Right lung (tissue), 5 donors: ENCODE results near the gene KRT76. TPM values are rescaled to one million over a fixed set of nuclear protein-coding genes. Genes with fewer than 3 reads are reported as not detected.
"Not testable (repeated sequence)": the region's sequence is repeated elsewhere in the genome, so short reads cannot be mapped to it uniquely, and the experiment has no call there.

ENCODE experiments used
- DNase-seq, 2 donors: peaks; one replicate each; pipeline ENCODE4 v3.0.0-alpha.2; 2013
- polyA plus RNA-seq, 5 donors: library from polyadenylated mRNA; unstranded; fragments of 120-200 nt; gene quantifications; one replicate each; pipeline versions ENCODE4 v1.2.1 to v1.2.3, GENCODE V29; 2013; ENCODE audit warnings: inconsistent platforms in 1 of 5, low replicate concordance in 1 of 5; ENCODE audit not compliant: insufficient read length in 5 of 5, insufficient read depth in 1 of 5

The KRT76 gene
- polyA plus RNA-seq, 5 donors: not detected

DNA sequence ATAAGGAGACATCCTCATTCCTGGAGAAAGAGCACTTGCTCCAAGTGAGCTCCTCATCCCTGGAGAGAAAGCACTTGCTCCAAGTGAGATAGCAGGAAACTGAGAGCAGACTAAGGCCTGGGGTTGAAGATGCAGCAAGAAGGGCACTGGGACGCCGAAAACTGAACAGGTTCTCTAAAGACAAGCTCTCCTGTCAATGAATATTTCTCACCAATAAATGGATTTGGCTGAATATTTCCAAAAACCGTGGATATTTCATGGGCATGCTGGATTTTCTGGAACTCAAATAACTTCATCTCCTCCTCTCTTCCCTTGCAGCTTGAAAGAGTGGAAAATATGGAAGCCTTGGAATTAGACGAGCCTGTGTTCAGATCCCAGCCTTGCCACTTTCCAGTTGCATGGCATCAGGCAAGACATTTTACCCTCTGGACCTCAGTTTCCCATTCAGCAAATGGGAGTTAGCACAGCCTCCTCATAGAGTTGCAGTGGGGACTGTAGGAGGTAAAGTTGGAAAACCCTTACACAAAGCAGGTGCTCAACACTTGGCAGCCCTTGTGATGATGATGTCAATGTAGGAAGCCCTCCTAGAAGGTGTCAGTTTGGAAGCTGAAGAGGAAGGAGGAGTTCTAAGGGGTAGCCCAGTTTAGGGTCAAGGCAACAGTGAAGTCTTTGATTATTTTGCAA, 4.4 kb upstream of the KRT76 start:
- DNase-seq: no peak

DNA sequence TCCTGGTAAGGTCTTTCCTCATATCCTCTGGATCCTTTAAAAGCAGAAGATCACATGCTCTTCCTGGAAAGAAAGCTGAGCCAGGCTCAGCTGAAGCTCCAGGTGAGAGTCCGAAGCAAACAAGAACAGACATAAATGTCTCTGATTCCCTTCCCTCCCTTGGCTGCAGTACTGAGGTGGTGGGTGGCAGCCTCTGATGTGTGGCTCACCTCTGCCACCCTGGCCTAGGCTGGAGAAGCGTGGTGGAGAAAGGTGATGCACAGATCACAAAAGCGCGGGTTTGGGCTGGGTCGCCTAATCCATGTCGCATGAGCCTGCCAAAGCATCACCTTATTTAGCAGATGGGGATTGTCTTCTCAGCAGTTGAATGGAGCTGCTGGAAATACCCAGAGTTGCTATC, 2.8 kb upstream of the KRT76 start:
- no peak for DNase-seq

DNA sequence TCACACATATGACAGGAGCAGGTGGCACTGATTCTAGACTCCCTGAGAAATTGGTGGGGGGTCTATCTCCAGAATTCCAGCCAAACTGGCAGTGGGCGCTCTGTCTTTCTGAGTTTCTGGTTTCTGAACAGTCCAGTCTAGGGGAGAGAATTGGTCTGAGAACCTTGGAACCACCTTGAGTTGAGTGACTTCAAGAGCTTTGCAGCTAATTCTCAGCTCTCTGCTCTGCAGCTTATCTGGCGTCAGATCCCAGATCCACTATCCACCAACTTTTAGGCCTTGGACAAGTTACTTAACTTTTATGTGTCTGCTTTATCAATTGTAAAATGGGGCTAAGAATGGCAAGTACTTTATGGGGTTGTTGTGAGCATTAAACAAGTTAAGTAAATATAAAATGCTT, 1.7 kb upstream of the KRT76 start:
- no peak for DNase-seq

DNA sequence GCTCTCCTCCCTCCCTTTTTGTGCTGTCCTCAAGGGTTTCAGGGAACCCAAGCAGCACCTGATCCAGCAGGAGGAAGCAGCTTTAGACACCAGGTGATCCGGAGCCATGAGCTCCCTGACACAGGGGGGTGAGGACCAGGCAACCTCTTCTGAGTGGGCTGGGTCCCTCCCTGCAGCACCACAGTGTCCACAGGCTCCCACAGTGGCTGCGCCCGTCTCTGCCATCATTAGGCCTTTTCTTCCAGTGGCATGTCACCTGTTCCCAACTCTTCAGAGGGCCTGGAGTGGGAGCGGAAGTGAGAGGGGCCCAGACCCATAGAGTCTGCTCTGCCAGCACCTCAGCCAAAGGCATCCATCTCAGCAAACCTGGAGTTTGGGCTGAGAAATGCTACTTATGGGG, 421 bp upstream of the KRT76 start:
- no peak for DNase-seq

DNA sequence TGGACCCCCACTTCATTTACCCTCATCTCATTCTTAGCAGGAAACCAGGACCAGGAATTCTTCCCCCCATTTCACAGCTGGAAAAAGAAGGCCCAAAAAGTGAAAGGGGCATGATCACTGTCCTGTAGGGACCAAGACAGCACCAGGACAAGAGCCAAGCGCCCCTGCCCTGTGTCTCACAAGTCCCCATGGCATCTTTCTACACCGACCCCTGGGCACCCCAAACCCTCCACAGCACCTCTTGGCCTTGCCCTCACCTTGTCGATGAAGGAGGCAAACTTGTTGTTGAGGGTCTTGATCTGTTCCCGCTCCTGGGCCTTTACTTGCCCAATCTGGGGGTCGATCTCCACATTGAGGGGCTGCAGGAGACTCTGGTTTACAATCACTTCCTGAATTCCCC, 710 bp downstream of the KRT76 start:
- no peak for DNase-seq

DNA sequence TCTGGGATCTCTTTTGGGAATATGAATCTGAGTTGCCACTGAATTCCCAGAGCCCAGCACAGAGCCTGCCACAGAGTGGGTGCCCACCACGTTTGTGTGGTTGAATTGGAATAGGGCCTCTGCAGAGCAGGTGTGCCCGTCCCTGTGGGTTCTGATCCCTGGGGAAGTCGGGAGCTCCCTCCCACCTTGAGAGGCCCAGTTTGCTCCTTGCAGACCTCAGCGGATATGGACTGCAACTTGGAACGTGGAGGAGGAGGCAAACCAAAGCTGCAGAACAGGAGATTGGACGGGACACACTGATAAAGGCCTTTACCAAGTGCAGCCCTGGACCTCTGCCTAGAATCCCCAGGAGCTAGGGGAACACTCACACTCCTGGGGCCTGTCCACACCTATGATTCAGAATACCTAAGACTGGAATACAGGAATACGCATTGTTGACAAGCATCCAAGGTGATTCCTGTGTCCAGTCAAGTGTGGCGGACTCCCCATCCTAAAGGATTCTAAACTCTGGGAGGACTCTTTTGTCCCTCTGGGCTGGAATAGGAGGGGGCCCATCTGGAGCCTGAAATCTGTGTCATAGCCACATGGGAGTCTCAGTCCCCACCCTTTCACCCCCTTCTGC, 2.4 kb downstream of the KRT76 start:
- no peak for DNase-seq

DNA sequence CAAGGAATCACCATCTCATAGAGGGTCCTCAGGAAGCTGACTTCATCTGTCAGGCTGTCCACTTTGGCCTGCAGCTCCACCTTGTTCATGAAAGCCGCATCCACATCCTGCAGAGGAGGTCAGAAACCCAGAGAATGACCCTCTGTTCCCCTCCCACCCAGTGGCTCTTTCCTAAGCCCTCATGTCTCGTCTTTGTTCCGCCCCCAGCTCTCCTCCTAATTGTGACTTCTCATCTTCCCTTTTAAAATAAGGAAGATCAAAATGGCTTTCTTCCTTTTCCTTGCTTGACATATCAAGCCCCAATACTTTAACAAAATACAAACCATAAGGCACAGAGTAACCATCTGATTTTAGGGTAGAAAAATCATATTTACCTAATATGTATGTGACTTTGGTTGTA, 4.4 kb downstream of the KRT76 start:
- no peak for DNase-seq

DNA sequence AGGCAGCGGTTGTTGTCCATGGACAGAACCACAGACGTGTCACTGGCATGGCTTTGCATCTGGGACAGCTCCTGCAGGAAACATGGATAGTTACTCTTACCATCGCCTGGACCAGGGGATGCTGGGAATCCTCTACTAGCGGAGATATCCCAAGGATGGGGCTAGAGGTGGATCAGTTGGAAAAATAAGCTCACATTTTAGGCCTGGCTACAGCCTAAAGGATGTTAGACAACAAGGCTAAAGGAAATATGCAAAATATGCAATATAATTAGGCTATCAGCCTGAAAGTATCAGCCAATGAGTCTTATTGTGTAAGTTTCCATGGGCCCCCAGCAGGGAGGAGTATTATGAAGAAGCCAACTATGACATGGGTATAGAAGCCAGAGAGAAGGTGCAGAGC, 5.0 kb downstream of the KRT76 start:
- no peak for DNase-seq

DNA sequence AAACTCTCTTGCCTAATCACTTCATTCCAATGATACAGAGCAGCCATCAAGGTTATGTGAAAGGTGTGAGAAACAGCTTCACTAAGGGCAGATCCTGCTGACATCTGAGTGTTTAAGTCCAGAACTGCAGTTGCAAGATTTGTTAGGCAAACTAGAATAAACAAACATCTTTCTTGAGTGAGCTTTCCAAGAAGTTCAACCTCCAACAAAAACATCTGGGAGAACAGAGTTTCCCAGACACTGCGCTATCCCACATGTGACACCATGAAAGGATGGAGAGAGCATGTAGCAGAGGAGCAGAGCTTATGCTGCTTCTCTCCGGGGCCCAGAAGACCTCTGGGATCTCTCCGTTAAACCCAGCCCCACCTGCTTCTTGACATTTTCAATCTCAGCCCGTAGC, 5.6 kb downstream of the KRT76 start:
- DNase-seq: no peak

DNA sequence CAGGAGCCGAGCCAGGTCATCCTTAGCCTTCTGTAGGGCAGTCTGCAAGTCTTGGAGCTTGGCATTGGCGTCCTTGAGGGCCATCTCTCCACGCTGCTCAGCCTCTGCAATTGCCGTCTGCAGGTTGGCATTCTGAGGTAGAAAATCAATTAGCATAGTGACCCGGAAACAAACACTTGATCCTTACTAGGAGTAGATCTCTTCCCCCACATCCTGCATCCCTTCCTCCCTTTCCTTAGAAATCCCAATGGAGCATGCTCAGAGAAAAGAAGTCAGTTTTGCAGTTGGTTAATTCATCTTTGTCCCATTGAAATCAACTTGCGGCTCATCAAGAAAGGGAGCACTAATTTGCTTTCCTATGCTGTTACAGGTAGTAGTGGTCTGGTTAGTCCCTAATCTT, 6.1 kb downstream of the KRT76 start:
- no peak for DNase-seq

DNA sequence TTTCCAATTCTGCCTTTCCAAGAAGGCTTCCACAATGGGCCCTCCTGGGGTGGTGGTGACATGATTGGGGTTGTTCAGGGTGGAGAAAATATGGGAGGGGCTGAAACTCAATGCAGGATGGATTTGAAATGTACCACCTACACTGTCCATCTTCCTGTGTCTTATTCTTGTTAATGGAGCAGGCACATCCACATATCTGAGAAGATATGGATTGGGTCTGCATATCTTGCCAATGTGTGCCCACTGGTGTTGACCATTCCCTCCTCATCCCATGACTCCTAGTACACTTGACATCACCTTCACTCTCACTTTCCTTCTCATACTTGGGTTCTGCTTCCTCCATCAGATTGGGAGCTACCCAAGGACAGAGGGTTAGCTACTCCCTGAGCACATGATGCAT, 7.2 kb downstream of the KRT76 start:
- no peak for DNase-seq

DNA sequence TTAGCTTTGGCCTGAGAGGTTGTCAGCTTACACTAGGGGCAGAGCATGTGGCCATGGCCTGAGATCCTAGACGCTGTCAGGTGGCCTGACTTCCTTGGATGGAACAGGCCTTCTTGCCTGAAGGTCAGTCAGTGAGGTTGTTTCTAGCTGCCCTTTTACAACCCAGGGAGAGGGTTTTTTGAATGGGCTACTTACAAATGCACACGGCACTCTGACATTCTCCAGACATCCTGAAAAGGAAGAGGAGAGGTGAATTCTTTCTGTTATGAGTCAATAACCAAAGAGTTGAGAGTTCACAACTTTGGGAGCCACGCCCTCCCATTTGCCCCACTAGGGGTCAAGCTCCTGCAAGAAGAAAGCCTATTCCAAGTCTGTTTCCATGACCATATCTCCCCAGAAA, 7.8 kb downstream of the KRT76 start:
- no peak for DNase-seq

DNA sequence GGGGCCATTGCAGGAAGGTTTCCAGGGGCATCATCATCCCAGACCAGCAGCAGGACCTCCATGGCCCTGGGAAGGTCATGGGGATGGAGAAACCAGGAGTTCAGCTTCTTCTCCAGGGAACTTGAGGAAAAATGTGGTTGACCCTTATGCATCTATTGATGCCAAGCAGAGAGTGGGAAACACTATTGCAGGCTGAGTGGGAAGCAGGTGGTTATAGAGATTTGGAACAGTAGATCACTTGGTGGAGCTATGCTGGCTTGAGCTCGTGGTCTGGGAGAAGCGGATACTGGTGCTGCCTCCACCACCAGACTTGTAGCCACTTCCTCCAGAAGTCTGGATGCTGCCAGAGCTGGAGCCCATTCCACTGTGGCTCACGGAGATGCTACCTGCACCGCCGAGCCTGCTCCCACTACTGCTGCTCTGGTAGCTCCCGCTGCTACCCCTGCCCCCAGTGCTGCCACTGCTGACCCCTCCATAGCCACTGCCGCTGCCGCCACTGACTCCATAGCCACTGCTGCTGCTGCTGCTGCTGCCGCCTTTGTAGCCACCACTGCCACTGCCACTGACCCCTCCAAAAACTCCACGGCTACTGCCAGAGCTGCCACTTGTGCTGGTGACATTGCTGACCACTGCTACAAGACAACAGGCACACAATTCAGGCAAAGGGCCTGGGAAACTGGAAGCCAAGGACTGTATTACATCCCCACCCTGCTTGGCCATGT, 8.5 kb downstream of the KRT76 start:
- DNase-seq: no peak

DNA sequence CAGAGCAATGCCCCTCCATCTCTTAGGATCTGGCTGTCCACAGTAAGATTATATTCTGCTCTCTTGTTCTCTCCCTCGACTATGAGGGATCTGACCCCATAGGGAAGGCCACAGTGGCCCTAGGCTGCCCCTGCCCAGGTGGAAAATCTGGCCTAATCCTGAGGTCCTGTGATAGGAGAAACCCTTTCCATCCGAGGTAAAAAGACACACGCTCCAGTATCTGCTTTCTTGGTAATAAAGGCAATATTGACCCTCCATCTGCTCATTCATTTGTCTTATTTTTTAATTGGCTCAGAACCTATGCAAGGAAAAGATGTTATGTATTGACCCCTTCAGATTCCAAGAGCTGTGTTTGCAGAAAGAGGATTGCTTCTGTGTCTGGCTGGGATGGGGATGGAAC, 9.7 kb downstream of the KRT76 start:
- no peak for DNase-seq

DNA sequence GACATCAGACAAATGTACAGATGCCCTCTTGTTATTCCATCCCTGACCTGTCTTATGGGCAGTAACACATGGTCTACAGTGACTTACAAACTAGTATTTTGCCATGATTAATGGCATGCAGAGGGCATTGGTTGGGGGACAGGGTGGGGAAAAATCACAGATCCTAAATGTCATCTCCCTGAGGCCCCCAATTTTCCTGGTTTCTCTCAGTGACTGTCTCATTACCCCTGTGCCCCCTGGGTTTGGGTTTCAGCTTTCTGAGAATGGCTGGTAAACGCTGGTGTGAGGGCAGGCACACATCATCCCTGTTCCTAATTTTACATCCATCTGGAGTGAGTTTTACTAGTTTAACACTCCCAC, 10.1 kb downstream of the KRT76 start:
- DNase-seq: no peak

DNA sequence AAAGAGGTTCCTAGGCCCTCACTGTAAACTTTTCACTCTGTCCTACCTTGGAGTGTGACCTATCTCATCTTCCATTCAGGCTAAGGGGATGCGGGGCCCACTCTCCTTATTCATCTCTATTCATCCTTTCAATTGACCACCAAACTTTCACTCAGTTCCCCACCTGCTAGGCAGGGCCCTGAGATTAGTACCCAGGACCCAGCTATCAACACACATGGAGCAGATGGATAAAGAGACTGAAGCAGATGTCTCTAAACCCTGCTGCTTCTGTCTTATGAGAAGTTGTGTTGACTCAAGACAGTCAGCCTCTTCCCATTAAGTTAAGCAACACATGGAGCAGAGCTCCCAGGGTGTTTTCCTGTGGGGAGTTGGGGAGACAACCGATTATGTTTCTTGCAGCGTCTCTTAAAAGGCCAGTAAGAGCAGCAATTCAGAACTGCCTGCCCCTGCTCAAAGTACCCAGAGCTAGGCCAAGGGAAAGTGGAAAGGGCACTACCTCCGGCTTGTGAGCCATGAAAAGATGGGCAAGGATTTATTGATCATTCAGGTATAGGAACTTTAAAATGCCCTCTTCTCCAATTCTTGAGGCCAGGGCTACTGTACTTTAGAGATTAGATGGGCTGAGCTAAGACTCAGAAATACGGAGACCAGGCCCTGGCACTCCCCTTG, 10.7 kb downstream of the KRT76 start:
- DNase-seq: no peak

DNA sequence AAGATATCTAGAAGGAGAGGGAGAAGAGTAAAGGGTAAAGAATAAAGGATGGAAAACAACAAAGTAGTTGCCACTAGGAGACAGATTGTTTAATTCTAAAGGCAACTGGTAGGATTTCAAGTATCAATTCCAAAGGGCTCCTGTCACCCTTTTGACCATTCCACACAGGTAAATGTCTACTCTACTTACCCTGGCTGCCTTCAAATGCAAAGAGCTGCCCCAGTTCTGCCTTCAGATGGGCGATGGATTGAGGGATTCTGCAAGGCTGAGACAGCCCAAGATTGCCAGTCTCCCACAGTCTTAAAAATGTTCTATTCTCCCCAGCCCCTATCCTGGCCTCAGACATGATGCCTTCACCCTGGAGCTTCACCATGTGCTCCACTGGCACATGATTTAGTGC, 11.4 kb downstream of the KRT76 start:
- no peak for DNase-seq

DNA sequence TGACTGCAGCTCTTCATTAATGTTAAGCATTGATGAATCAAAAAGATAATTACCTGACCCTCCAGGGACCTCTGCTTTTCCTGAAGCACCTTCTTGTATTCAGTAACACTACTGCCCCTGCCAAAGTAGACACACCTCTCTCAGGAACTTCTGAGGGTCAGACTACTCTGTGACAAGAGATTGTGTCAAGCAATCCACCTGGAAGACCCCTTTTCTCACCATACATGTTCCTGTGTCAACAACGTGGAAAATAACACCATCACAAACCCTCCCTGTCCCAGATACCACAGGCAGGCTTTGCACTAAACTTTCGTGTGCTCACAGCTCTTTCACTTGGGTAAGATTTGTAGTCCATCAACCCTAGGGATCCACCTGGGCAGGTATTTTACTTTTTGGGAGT, 13.2 kb downstream of the KRT76 start:
- DNase-seq: no peak

DNA sequence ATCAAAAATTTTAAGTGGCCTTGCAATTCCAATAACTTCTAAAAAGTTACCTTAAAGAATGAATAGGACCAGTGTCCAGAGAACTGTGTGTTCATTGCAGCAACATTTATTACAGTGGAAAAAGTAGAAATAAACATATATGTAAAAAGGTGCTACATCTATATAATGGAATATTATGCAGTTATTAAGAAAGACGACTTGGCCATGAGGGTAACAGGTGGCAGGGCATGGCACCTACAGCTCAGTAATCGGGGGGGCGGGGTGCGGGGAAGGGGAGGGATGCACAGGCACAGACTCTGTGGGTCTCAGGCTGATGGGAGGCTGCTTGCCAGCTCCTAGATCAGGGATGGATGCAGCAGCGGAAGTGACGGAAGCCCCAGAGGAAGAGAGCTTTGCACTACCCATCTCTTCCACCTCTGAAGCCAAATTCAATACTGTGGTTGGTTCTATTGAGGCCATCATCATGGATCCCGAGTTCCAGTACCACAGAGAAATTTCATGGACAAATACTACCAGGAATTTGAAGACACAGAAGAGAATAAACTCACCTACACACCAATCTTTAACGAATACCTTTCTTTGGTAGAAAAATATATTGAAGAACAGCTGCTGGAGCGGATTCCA, 14.0 kb downstream of the KRT76 start:
- no peak for DNase-seq

DNA sequence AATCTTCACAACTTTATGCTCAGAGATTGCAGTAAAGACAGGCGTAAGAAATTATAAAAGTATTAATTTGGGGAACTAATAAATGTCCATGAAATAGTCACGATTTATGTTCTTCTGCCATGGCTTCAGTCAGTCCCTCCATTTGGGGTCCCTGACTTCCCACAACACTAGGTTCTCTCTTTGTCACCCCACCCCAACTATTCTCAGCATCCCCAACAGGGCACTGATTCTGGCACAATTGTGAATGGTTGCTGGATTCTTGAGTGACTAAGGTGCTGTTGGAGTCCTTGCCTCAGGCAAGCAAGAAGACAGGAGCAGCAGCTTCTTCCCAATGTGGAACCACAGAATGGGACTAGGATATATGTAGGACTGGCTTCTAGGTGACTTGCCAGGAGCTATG, 15.3 kb downstream of the KRT76 start:
- no peak for DNase-seq

DNA sequence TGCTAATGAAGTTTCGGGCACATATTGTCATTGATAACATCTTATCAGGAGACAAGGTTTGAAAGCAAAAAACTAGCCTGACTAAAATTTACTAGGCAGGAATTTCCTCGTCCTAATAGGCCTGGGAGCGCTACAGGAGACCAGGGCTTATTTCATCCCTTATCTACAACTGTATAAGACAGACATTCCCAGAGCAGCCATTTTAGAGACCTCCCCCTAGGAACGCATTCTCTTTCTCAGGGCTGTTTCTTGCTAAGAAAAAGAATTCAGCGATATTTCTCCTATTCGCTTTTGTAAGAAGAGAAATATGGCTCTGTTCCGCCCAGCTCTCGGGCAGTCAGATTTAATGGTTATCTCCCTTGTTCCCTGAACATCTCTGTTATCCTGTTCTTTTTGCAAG, 15.9 kb downstream of the KRT76 start:
- not testable (repeated sequence) for DNase-seq

DNA sequence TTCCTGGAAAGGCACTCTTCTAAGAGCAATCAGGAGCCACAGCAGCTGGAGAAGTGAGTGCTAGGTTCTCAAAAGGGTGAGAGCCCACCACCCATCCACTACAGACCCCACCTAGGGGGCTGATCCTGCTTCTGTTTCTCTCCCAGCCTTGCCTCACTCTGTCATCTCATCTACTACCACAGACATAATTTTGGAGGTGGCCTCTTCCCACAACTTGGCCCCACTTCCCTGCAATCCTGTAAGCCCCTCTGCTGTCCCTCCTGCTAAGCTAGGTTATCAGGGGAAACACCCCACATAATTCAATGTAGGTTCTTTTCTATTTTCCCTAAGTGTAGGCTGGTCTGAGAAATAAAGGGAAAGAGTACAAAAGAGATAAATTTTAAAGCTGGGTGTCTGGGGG, 16.5 kb downstream of the KRT76 start:
- DNase-seq: no peak

DNA sequence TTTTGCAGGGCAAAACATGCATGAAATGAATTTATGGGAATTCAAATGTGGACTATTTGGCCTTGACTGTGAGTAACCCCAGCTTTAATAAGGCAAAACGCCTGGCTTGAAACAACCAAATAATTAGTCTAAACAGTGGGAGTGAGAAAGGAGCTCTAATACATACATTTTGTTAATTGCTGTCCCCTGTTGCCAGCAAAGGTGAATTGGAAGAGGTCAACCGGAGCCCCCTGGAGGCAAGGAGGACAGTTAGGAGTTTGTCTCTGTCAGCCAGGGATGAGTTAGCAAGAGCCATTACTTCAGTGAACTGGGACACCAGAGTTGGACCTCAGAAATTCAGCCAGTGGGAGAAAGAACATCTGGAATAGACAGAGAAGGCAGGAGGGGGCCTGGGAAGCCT, 17.4 kb downstream of the KRT76 start:
- DNase-seq: no peak
